H1 (cell line): ENCODE data around the gene HSDL2. TPM values are rescaled to one million over a fixed set of nuclear protein-coding genes. Genes with fewer than 3 reads are reported as not detected.

Experiments used
- CTCF ChIA-PET: fragments of 300-600 bp; sonication (Branson Sonifier 250); formaldehyde crosslinking; loops from one replicate; lab custom pipeline; 2021; ENCODE audit not compliant: partially characterized antibody; lab: Charles Lee
- POLR2A ChIA-PET: fragments of 300-600 bp; sonication (Branson Sonifier 250); formaldehyde crosslinking; loops from one replicate; lab custom pipeline; 2021; ENCODE audit warnings: inconsistent platforms; ENCODE audit not compliant: partially characterized antibody; lab: Charles Lee
- DNase-seq, 2 experiments: peaks; one replicate each; pipeline versions ENCODE4 v3.0.0 to v3.0.0-alpha.2; 2010 to 2022; ENCODE audit warnings: low spot score in 2 of 2, low read depth in 1 of 2, mixed read lengths in 1 of 2
- FAIRE-seq: peaks from 2 replicates; lab custom pipeline; 2011; peaks lifted over from hg19 to GRCh38; lab: Jason Lieb, UNC
- H2AFZ ChIP-seq: 2 replicates; pipeline ENCODE4 v1.8.1; 2012; ENCODE audit warnings: low read length, inconsistent platforms
- H2AK5ac ChIP-seq: 2 replicates; pipeline ENCODE4 v1.6.1; 2013; ENCODE audit warnings: low read depth, low read length
- H2BK120ac ChIP-seq: replicated peaks from 2 replicates; pipeline ENCODE3; 2013; ENCODE audit warnings: low read depth, low read length, inconsistent platforms
- H2BK12ac ChIP-seq: 2 replicates; pipeline ENCODE4 v1.6.1; 2013; ENCODE audit warnings: low read depth, low read length
- H2BK15ac ChIP-seq: 2 replicates; pipeline ENCODE4 v1.6.1; 2013; ENCODE audit warnings: low read length
- H2BK20ac ChIP-seq: 2 replicates; pipeline ENCODE4 v1.6.1; 2013; ENCODE audit warnings: low read length
- H2BK5ac ChIP-seq: 2 replicates; pipeline ENCODE4 v1.6.1; 2013; ENCODE audit warnings: low read depth, low read length
- H3K14ac ChIP-seq: 2 replicates; pipeline ENCODE4 v1.6.1; 2013; ENCODE audit warnings: inconsistent platforms; ENCODE audit not compliant: insufficient read length
- H3K18ac ChIP-seq: 2 replicates; pipeline ENCODE4 v1.6.1; 2013; ENCODE audit warnings: low read length; ENCODE audit errors: extremely low read depth
- H3K23ac ChIP-seq: 2 replicates; pipeline ENCODE4 v1.6.1; 2013; ENCODE audit warnings: inconsistent platforms; ENCODE audit not compliant: insufficient read length
- H3K23me2 ChIP-seq: 2 replicates; pipeline ENCODE4 v1.6.1; 2013; ENCODE audit warnings: low read depth, low read length
- H3K27ac ChIP-seq: 2 replicates; pipeline ENCODE4 v1.6.1; 2011; ENCODE audit warnings: low read depth, low read length, inconsistent platforms
- H3K27me3 ChIP-seq, 4 experiments: replicated peaks in 1 of 4; 1 replicate in 1 of 4; 2 replicates in 3 of 4; pipeline versions ENCODE4 v1.6.1 to v1.8.1; 2011 to 2013; ENCODE audit warnings: low read length in 3 of 4, mild to moderate bottlenecking in 3 of 4, inconsistent platforms in 2 of 4, mixed read lengths in 2 of 4, moderate library complexity in 1 of 4; ENCODE audit not compliant: control insufficient read depth in 3 of 4, insufficient read depth in 3 of 4; ENCODE audit errors: extremely low read depth in 1 of 4
- H3K36me3 ChIP-seq, 4 experiments: 2 replicates each; pipeline versions ENCODE4 v1.6.1 to v1.8.1; 2011 to 2013; ENCODE audit warnings: mild to moderate bottlenecking in 4 of 4, low read length in 3 of 4, moderate library complexity in 2 of 4, control low read depth in 1 of 4, inconsistent platforms in 1 of 4; ENCODE audit not compliant: insufficient read depth in 4 of 4, control insufficient read depth in 2 of 4
- H3K4ac ChIP-seq: replicated peaks from 2 replicates; pipeline ENCODE3; 2013; ENCODE audit warnings: low read length, low read depth, mixed read lengths, inconsistent platforms; ENCODE audit not compliant: insufficient read length
- H3K4me1 ChIP-seq, 4 experiments: replicated peaks in 1 of 4; 1 replicate in 1 of 4; 2 replicates in 3 of 4; pipeline versions ENCODE4 v1.6.1 to v1.8.1; 2011 to 2013; ENCODE audit warnings: low read length in 3 of 4, inconsistent platforms in 2 of 4, mixed read lengths in 1 of 4; ENCODE audit not compliant: insufficient read depth in 4 of 4, control insufficient read depth in 3 of 4
- H3K4me2 ChIP-seq, 2 experiments: 2 replicates each; pipeline versions ENCODE4 v1.6.1 to v1.8.1; 2011 to 2013; ENCODE audit warnings: low read depth in 2 of 2, low read length in 2 of 2, control low read depth in 1 of 2, inconsistent platforms in 1 of 2, mild to moderate bottlenecking in 1 of 2; ENCODE audit not compliant: insufficient read depth in 1 of 2
- H3K4me3 ChIP-seq, 4 experiments: fragments of 200-600, 300-600 bp in 1 of 4; sonication (generic), shearing (Covaris generic), sonication (Bioruptor Twin) in 1 of 4; 2 replicates each; pipeline versions ENCODE4 v1.5.1 to v1.8.1; 2011 to 2016; ENCODE audit warnings: low read length in 4 of 4, low read depth in 3 of 4, control low read depth in 2 of 4, inconsistent platforms in 2 of 4, mild to moderate bottlenecking in 2 of 4, mixed read lengths in 1 of 4, moderate library complexity in 1 of 4; ENCODE audit not compliant: insufficient read depth in 2 of 4; ENCODE audit errors: extremely low read depth in 1 of 4
- H3K56ac ChIP-seq: replicated peaks from 2 replicates; pipeline ENCODE3; 2013; ENCODE audit warnings: low read depth, mild to moderate bottlenecking, mixed read lengths, low read length, inconsistent platforms; ENCODE audit not compliant: insufficient read length
- H3K79me1 ChIP-seq: 2 replicates; pipeline ENCODE4 v1.6.1; 2013; ENCODE audit warnings: low read depth, low read length, control low read depth
- H3K79me2 ChIP-seq, 2 experiments: 2 replicates each; pipeline versions ENCODE4 v1.6.1 to v1.8.1; 2012 to 2013; ENCODE audit warnings: low read length in 2 of 2, mild to moderate bottlenecking in 2 of 2, inconsistent platforms in 1 of 2; ENCODE audit not compliant: insufficient read depth in 2 of 2, control insufficient read depth in 1 of 2
- H3K9ac ChIP-seq, 4 experiments: replicated peaks in 1 of 4; 1 replicate in 1 of 4; 2 replicates in 3 of 4; pipeline versions ENCODE4 v1.6.1 to v1.8.1; 2011 to 2013; ENCODE audit warnings: low read depth in 3 of 4, low read length in 3 of 4, control low read depth in 2 of 4, mild to moderate bottlenecking in 2 of 4, moderate library complexity in 2 of 4, inconsistent platforms in 1 of 4; ENCODE audit errors: extremely low read depth in 1 of 4
- H3K9me3 ChIP-seq, 2 experiments: 2 replicates each; pipeline versions ENCODE4 v1.6.1 to v1.8.1; 2012 to 2013; ENCODE audit warnings: mild to moderate bottlenecking in 2 of 2, moderate library complexity in 2 of 2, control low read depth in 1 of 2, inconsistent platforms in 1 of 2, low read depth in 1 of 2, low read length in 1 of 2, mixed read lengths in 1 of 2; ENCODE audit not compliant: insufficient read depth in 2 of 2
- H4K20me1 ChIP-seq, 2 experiments: replicated peaks in 1 of 2; 2 replicates each; pipeline versions ENCODE3 to v1.8.1; 2011 to 2013; ENCODE audit warnings: inconsistent platforms in 2 of 2, low read length in 2 of 2, mild to moderate bottlenecking in 1 of 2; ENCODE audit not compliant: insufficient read depth in 2 of 2, control insufficient read depth in 1 of 2
- H4K5ac ChIP-seq: 2 replicates; pipeline ENCODE4 v1.6.1; 2013; ENCODE audit warnings: low read length, low read depth, mixed read lengths, inconsistent platforms; ENCODE audit not compliant: insufficient read length
- H4K8ac ChIP-seq: 2 replicates; pipeline ENCODE4 v1.8.0; 2013; ENCODE audit warnings: mild to moderate bottlenecking, moderate library complexity, low read length, inconsistent platforms; ENCODE audit not compliant: insufficient read depth; ENCODE audit errors: extremely low read depth
- H4K91ac ChIP-seq: replicated peaks from 2 replicates; pipeline ENCODE3; 2013; ENCODE audit warnings: low read length, mixed read lengths, inconsistent platforms; ENCODE audit not compliant: insufficient read length
- HDAC6 ChIP-seq: IDR thresholded peaks from one replicate; pipeline ENCODE4 v1.7.1; 2012; ENCODE audit warnings: low read depth, mild to moderate bottlenecking, inconsistent platforms, low read length, moderate library complexity
- JUN ChIP-seq: IDR thresholded peaks from 2 replicates; pipeline ENCODE4 v1.6.1; 2011; ENCODE audit warnings: low read depth, mild to moderate bottlenecking, improper control_type of control experiment, low read length
- KDM1A ChIP-seq: fragments of 200-600, 300-600 bp; sonication (generic); IDR thresholded peaks from 2 replicates; pipeline ENCODE4 v1.7.1; 2016; ENCODE audit warnings: mild to moderate bottlenecking, low read length, borderline replicate concordance
- KDM5A ChIP-seq: fragments of 200-600 bp; IDR thresholded peaks from 2 replicates; pipeline ENCODE4 v1.7.1; 2012; ENCODE audit warnings: mild to moderate bottlenecking, low read length, inconsistent platforms, mixed read lengths
- MAX ChIP-seq: IDR thresholded peaks from 2 replicates; pipeline ENCODE4 v1.6.1; 2012; ENCODE audit warnings: inconsistent platforms
- PHF8 ChIP-seq: fragments of 200-600 bp; sonication (generic); conservative IDR thresholded peaks from 2 replicates; pipeline ENCODE4 v1.7.1; 2012; ENCODE audit warnings: low read depth, mild to moderate bottlenecking, inconsistent platforms, low read length, moderate library complexity
- POLR2AphosphoS5 ChIP-seq: IDR thresholded peaks from 2 replicates; pipeline ENCODE4 v1.6.1; 2011; ENCODE audit warnings: low read depth, low read length
- RNF2 ChIP-seq: fragments of 200-900, 300-1000 bp; sonication (generic); IDR thresholded peaks from 2 replicates; pipeline ENCODE4 v1.7.1; 2016; ENCODE audit warnings: borderline replicate concordance, low read depth, mild to moderate bottlenecking, antibody characterized with exemption, low read length; ENCODE audit not compliant: poor library complexity, severe bottlenecking; ENCODE audit errors: missing control alignments
- ZNF274 ChIP-seq: IDR thresholded peaks from 2 replicates; pipeline ENCODE4 v1.7.0; 2012; ENCODE audit warnings: low read length, borderline replicate concordance; ENCODE audit errors: extremely low read depth
- WGBS, 2 experiments: shearing (Covaris generic) in 1 of 2; methylation state at CpG; one replicate each; pipeline versions ENCODE4 v1.1.6 to v1.1.7; 2013 to 2015; ENCODE audit warnings: low lambda C conversion rate in 2 of 2, mixed read lengths in 2 of 2, inconsistent platforms in 1 of 2, low coverage in 1 of 2, missing lambda C conversion rate in 1 of 2; ENCODE audit not compliant: insufficient replicate concordance in 2 of 2, insufficient coverage in 1 of 2, insufficient read length in 1 of 2; ENCODE audit errors: extremely low coverage in 1 of 2, missing lambda C conversion rate in 1 of 2; 5-methylcytosine and 5-hydroxymethylcytosine counted together
- polyA plus RNA-seq, 7 experiments: library from polyadenylated mRNA; depleted of rRNA in 3 of 7; stranded (reverse) in 5 of 7; unstranded in 2 of 7; fragments of >200 nt in 5 of 7; fragments of 200-250 nt in 2 of 7; gene quantifications; 1 replicate in 5 of 7; 2 replicates in 1 of 7; 4 replicates in 1 of 7; pipeline versions ENCODE4 v1.2.1 to v1.2.3, GENCODE V29; 2011 to 2013; ENCODE audit warnings: missing spikeins in 2 of 7, mixed read lengths in 2 of 7
- total RNA-seq: library from RNA; stranded (reverse); fragmentation: NEBNext Ultra II Directional; extraction: Animal tissue kit (Norgen Biotek cat#: 25700); gene quantifications from 2 replicates; pipeline ENCODE4 v1.2.1, GENCODE V29; 2021

The HSDL2 gene
- total and polyA plus RNA-seq, 2 of the 8 experiments (the other 6 are each of a cell fraction or from before 2014, with no cell fraction given) = 6.6 to 15.4 TPM

GRCh38 chr9:112331674-112331952, 48.3 kb upstream of the HSDL2 start:
- no peak for TF ChIP-seq KDM5A
- TF ChIP-seq HDAC6 = no peak
- no peak for TF ChIP-seq PHF8
- no peak for TF ChIP-seq RNF2
- TF ChIP-seq KDM1A = no peak
- no peak for TF ChIP-seq ZNF274
- no peak for TF ChIP-seq POLR2AphosphoS5
- no peak for TF ChIP-seq MAX
- TF ChIP-seq JUN = no peak
- H3K23ac ChIP-seq = no peak overlapping the region

More at GRCh38 chr9:112331674-112331952, 48.3 kb upstream of the HSDL2 start:
- Histone ChIP-seq H2BK20ac (no peak overlapping the region), H3K27ac (no peak overlapping the region), H4K8ac (no peak overlapping the region), H2BK12ac (no peak overlapping the region), H3K9me3 (no peaks in the 10 kb centered on the region), H3K4me2 (peak overlapping the region; percentile 62), H4K91ac (no peak overlapping the region), H2BK120ac (no peak overlapping the region), H3K23me2 (peaks cover 2% of the 10 kb centered on the region; the same call in 1 of the 2 replicates), H3K18ac (no peak overlapping the region), H3K56ac (no peak overlapping the region), H2BK5ac (no peak overlapping the region), H2BK15ac (no peak overlapping the region), H2AK5ac (no peak overlapping the region), H3K79me2 (peaks cover 14 to 59% of the 10 kb centered on the region in 2 experiments), H3K4ac (no peak overlapping the region), H3K27me3 (no peaks in the 10 kb centered on the region), H2AFZ (no peak overlapping the region), H3K14ac (no peak overlapping the region), H3K4me3 (peak overlapping the region; percentile 79 to 94 (median 84); a peak in 7 of 8 replicates), H3K9ac (no peak overlapping the region; a peak in 2 of 7 replicates), H3K36me3 (no peaks in the 10 kb centered on the region), H3K79me1 (peaks cover 2% of the 10 kb centered on the region; the same call in 1 of the 2 replicates), H4K20me1 (peaks cover 0 to 4% of the 10 kb centered on the region in 2 experiments), H4K5ac (no peak overlapping the region), H3K4me1 (peaks cover 0 to 6% (median 0%) of the 10 kb centered on the region in 4 experiments; a peak in 3 of 7 replicates)
- FAIRE-seq (no peak), DNase-seq (no peak)
- ChIA-PET CTCF (interaction anchor here (0.9 to 1.8 kb wide), 8 partner anchors 9 to 253 kb away, joined by 3 to 7 read pairs (median 4); no protein-coding TSS in a partner anchor), POLR2A (interaction anchor here (0.6 kb wide), 1 partner anchor 20 kb away, joined by 3 read pairs; no protein-coding TSS in a partner anchor)
- WGBS, 2 experiments = 69% methylated on average over 4 of the region's 4 CpGs; no CpG with 5 or more reads in 1 of the 2 experiments
